Measurements from ENCODE around the gene SMARCD3. TPM values are rescaled to one million over a fixed set of nuclear protein-coding genes. Genes with fewer than 3 reads are reported as not detected.

Gene SMARCD3
- total and polyA plus RNA-seq, 2 donors from 2014 or later: 46.4 to 52.5 TPM

DNA sequence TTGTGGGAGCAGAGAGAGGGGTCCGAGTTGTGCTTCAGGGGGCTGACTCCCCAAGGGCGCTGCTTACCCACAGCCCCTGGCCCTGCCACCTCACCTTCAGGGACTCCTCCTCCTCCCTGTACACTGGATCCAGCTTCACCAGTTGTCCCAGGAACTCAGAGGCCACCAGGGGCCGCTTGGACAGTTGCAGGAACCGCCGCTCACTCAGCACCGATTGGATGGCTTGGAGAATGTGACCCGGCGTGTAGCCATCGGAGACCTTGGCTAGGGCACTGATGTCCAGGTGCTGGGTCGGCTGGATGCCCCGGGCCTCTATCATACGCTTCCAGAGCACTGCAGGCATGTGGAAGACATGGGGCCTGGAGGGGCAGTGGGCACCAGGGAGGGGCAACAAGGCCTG, 57.0 kb downstream of the SMARCD3 start:
- H3K9ac ChIP-seq (ENCODE audit: low read length in 3 of 3): no peak overlapping the region
- no peaks in the 10 kb centered on the region for H3K27me3 ChIP-seq (ENCODE audit: control insufficient read depth, insufficient read depth, low read length)
- intact Hi-C loops (cut with DNase I): no loop called here
- no peaks in the 10 kb centered on the region for H3K36me3 ChIP-seq (ENCODE audit: control insufficient read depth in 2 of 3, insufficient read depth in 3 of 3, low read length in 3 of 3)
- FAIRE-seq (no peak), DNase-seq (no peak)
- H3K27ac ChIP-seq (ENCODE audit: low read depth in 2 of 2, low read length in 2 of 2): no peak overlapping the region
- H3K4me1 ChIP-seq (ENCODE audit: control insufficient read depth in 2 of 3, insufficient read depth in 2 of 3, low read depth in 1 of 3, low read length in 3 of 3): no peaks in the 10 kb centered on the region
- no peaks in the 10 kb centered on the region for H3K9me3 ChIP-seq (ENCODE audit: control insufficient read depth in 2 of 3, insufficient read depth in 1 of 3, low read length in 3 of 3)
- H3K4me3 ChIP-seq (ENCODE audit: low read length in 3 of 3): no peak overlapping the region
- no peak for TF ChIP-seq CTCF (IDR thresholded peaks at IDR 0.05; ENCODE audit: borderline replicate concordance, extremely low read depth, insufficient read depth)

DNA sequence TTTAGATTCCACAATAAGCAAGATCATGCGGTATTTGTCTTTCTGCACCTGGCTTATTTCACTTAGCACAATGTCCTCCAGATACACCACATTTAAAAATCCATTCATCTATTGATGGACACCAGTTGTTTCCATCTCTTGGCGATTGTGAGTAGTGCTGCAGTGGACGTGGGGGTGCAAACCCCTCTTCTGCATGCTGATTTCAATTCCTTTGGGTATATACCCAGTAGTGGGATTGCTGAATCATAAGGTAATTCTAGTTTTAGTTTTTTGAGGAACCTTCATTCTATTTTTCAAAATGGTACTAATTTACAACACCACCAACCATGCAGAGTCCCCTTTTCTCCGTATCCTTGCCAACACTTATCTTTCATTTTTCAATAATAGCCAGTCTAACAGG, 59.5 kb downstream of the SMARCD3 start:
- FAIRE-seq (no peak), DNase-seq (no peak)
- H3K9ac ChIP-seq (ENCODE audit: low read length in 3 of 3): no peak overlapping the region
- intact Hi-C loops (cut with DNase I): no loop called here
- no peaks in the 10 kb centered on the region for H3K36me3 ChIP-seq (ENCODE audit: control insufficient read depth in 2 of 3, insufficient read depth in 3 of 3, low read length in 3 of 3)
- no peak overlapping the region for H3K4me3 ChIP-seq (ENCODE audit: low read length in 3 of 3)
- H3K27ac ChIP-seq (ENCODE audit: low read depth in 2 of 2, low read length in 2 of 2): no peak overlapping the region
- no peaks in the 10 kb centered on the region for H3K9me3 ChIP-seq (ENCODE audit: control insufficient read depth in 2 of 3, insufficient read depth in 1 of 3, low read length in 3 of 3)
- TF ChIP-seq CTCF (IDR thresholded peaks at IDR 0.05; ENCODE audit: borderline replicate concordance, extremely low read depth, insufficient read depth): no peak
- no peaks in the 10 kb centered on the region for H3K27me3 ChIP-seq (ENCODE audit: control insufficient read depth, insufficient read depth, low read length)
- H3K4me1 ChIP-seq (ENCODE audit: control insufficient read depth in 2 of 3, insufficient read depth in 2 of 3, low read depth in 1 of 3, low read length in 3 of 3): no peaks in the 10 kb centered on the region

Other genes with a start within 250 kb of the SMARCD3 start
- 0.19 TPM for gene ATG9B, start 224.2 kb downstream of the SMARCD3 start, total RNA-seq
- gene ATG9B, start 224.2 kb downstream of the SMARCD3 start, polyA plus RNA-seq (ENCODE audit: insufficient read depth, low read depth, low replicate concordance): 0.19 TPM
- 36.0 TPM for gene ABCB8, start 220.2 kb downstream of the SMARCD3 start, total RNA-seq
- 34.3 TPM for gene ABCB8, start 220.2 kb downstream of the SMARCD3 start, polyA plus RNA-seq (ENCODE audit: insufficient read depth, low read depth, low replicate concordance)
- gene ASIC3, start 200.2 kb downstream of the SMARCD3 start, total RNA-seq: 1.9 TPM
- gene ASIC3, start 200.2 kb downstream of the SMARCD3 start, polyA plus RNA-seq (ENCODE audit: insufficient read depth, low read depth, low replicate concordance): 3.1 TPM
- 9.1 TPM for gene CDK5, start 190.8 kb downstream of the SMARCD3 start, total RNA-seq
- gene CDK5, start 190.8 kb downstream of the SMARCD3 start, polyA plus RNA-seq (ENCODE audit: insufficient read depth, low read depth, low replicate concordance): 21.5 TPM
- gene SLC4A2, start 189.1 kb downstream of the SMARCD3 start, total RNA-seq: 104 TPM
- 150 TPM for gene SLC4A2, start 189.1 kb downstream of the SMARCD3 start, polyA plus RNA-seq (ENCODE audit: insufficient read depth, low read depth, low replicate concordance)
- gene FASTK, start 167.9 kb downstream of the SMARCD3 start, total RNA-seq: 71.2 TPM
- 116 TPM for gene FASTK, start 167.9 kb downstream of the SMARCD3 start, polyA plus RNA-seq (ENCODE audit: insufficient read depth, low read depth, low replicate concordance)
- 36.9 TPM for gene TMUB1, start 165.2 kb downstream of the SMARCD3 start, total RNA-seq
- 79.9 TPM for gene TMUB1, start 165.2 kb downstream of the SMARCD3 start, polyA plus RNA-seq (ENCODE audit: insufficient read depth, low read depth, low replicate concordance)
- gene AGAP3, start 162.2 kb downstream of the SMARCD3 start, total RNA-seq: 64.4 TPM
- 35.8 TPM for gene AGAP3, start 162.2 kb downstream of the SMARCD3 start, polyA plus RNA-seq (ENCODE audit: insufficient read depth, low read depth, low replicate concordance)
- gene GBX1, start 81.0 kb downstream of the SMARCD3 start, total RNA-seq: not detected
- not detected for gene GBX1, start 81.0 kb downstream of the SMARCD3 start, polyA plus RNA-seq (ENCODE audit: insufficient read depth, low read depth, low replicate concordance)
- not detected for gene ASB10, start 61.4 kb downstream of the SMARCD3 start, total RNA-seq
- gene ASB10, start 61.4 kb downstream of the SMARCD3 start, polyA plus RNA-seq (ENCODE audit: insufficient read depth, low read depth, low replicate concordance): 0.22 TPM
- not detected for gene H2BK1, start 38.2 kb downstream of the SMARCD3 start, total RNA-seq
- gene H2BK1, start 38.2 kb downstream of the SMARCD3 start, polyA plus RNA-seq (ENCODE audit: insufficient read depth, low read depth, low replicate concordance): not detected
- 30.8 TPM for gene ABCF2, start 21.5 kb downstream of the SMARCD3 start, total RNA-seq
- 22.5 TPM for gene ABCF2, start 21.5 kb downstream of the SMARCD3 start, polyA plus RNA-seq (ENCODE audit: insufficient read depth, low read depth, low replicate concordance)
- gene CHPF2, start 16.2 kb downstream of the SMARCD3 start, total RNA-seq: 45.2 TPM
- 15.6 TPM for gene CHPF2, start 16.2 kb downstream of the SMARCD3 start, polyA plus RNA-seq (ENCODE audit: insufficient read depth, low read depth, low replicate concordance)
- 51.8 TPM for gene NUB1, start 93.1 kb upstream of the SMARCD3 start, total RNA-seq
- gene NUB1, start 93.1 kb upstream of the SMARCD3 start, polyA plus RNA-seq (ENCODE audit: insufficient read depth, low read depth, low replicate concordance): 32.7 TPM
- 5.9 TPM for gene WDR86, start 161.3 kb upstream of the SMARCD3 start, total RNA-seq
- gene WDR86, start 161.3 kb upstream of the SMARCD3 start, polyA plus RNA-seq (ENCODE audit: insufficient read depth, low read depth, low replicate concordance): 1.8 TPM
- 0.22 TPM for gene CRYGN, start 191.4 kb upstream of the SMARCD3 start, total RNA-seq
- not detected for gene CRYGN, start 191.4 kb upstream of the SMARCD3 start, polyA plus RNA-seq (ENCODE audit: insufficient read depth, low read depth, low replicate concordance)

All from kidney (tissue), 14 donors.